Prostate gland (tissue), 2 donors: Measurements from ENCODE around the gene G6PC3. TPM values are rescaled to one million over a fixed set of nuclear protein-coding genes. Genes with fewer than 3 reads are reported as not detected.

ENCODE experiments used
- DNase-seq: peaks from one replicate; pipeline ENCODE4 v3.0.0-alpha.2; 2019; ENCODE audit warnings: low spot score
- H3K27ac ChIP-seq, 2 donors: fragments of 200-600 bp; sonication (generic); 2 replicates each; pipeline ENCODE4 v1.5.1; 2017 to 2019
- H3K27me3 ChIP-seq: fragments of 200-600 bp; sonication (generic); replicated peaks from 2 replicates; pipeline ENCODE4 v1.5.1; 2019; ENCODE audit not compliant: insufficient read depth
- H3K36me3 ChIP-seq, 2 donors: fragments of 200-600 bp; sonication (generic); 1 replicate in 1 of 2; 2 replicates in 1 of 2; pipeline versions ENCODE4 v1.5.1 to v1.8.1; 2017 to 2019
- H3K4me1 ChIP-seq: fragments of 200-600 bp; sonication (generic); replicated peaks from 2 replicates; pipeline ENCODE4 v1.5.1; 2019
- H3K4me3 ChIP-seq, 2 donors: fragments of 200-600 bp; sonication (generic); 2 replicates each; pipeline ENCODE4 v1.5.1; 2017 to 2019
- H3K9me3 ChIP-seq: fragments of 200-600 bp; sonication (generic); 2 replicates; pipeline ENCODE4 v1.5.1; 2017
- CTCF ChIP-seq, 4 experiments: fragments of 200-600 bp in 2 of 4; fragments of 450-650 bp in 2 of 4; sonication (generic) in 2 of 4; IDR thresholded peaks; 1 replicate in 3 of 4; 2 replicates in 1 of 4; pipeline ENCODE4 v1.5.1; 2016 to 2019; ENCODE audit warnings: antibody characterized with exemption in 4 of 4, mild to moderate bottlenecking in 2 of 4, moderate library complexity in 2 of 4
- POLR2A ChIP-seq: fragments of 450-650 bp; IDR thresholded peaks from one replicate; pipeline ENCODE4 v1.6.1; 2016; ENCODE audit warnings: antibody characterized with exemption, mild to moderate bottlenecking
- POLR2AphosphoS5 ChIP-seq: sonication (generic); formaldehyde crosslinking; IDR thresholded peaks from one replicate; pipeline ENCODE4 v1.6.1; 2017; ENCODE audit warnings: antibody characterized with exemption
- WGBS: methylation state at CpG from one replicate; pipeline ENCODE4 v1.1.5; 2018; 5-methylcytosine and 5-hydroxymethylcytosine counted together
- intact Hi-C: fragments of 100-400 bp; cut with DNase I; formaldehyde crosslinking; loops from one replicate; pipeline ENCODE4 v1.14.2; 2022
- total RNA-seq, 2 donors: library from RNA; depleted of rRNA; stranded (reverse); fragments of >200 nt; gene quantifications; one replicate each; pipeline ENCODE4 v1.1.0, GENCODE V29; 2016

The G6PC3 gene
- total RNA-seq, 2 donors from 2014 or later = 68.9 to 84.8 TPM

DNA sequence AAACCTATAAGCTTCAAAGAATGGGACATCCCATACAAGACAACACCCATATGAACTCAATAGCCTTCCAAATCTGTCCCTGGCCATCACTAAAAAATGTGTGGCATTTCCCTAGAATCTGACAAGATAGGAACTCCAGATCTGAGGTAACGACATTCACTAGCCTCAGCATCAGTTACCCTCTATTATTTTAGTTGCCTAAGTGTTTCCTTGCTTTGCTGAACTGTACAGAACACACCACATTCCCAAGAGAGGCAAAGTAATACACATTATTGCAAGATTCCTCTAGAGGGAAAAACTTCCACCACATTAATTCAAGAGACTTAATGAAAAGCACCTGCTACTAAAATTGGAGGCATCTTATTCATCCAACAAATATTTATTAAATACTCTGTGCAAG, 9.1 kb upstream of the G6PC3 start:
- Histone ChIP-seq H3K4me1 (no peaks in the 10 kb centered on the region), H3K36me3 (peaks cover 0 to 6% of the 10 kb centered on the region in 2 donors), H3K9me3 (no peaks in the 10 kb centered on the region), H3K4me3 (no peak overlapping the region), H3K27ac (no peak overlapping the region), H3K27me3 (no peaks in the 10 kb centered on the region)
- TF ChIP-seq POLR2A (no peak), POLR2AphosphoS5 (no peak), CTCF (IDR thresholded peaks at IDR 0.05) (no peak)
- no peak for DNase-seq
- intact Hi-C loops = no loop called here
- 55% methylated on average over 1 of the region's 1 CpG for WGBS

- H3K36me3 ChIP-seq = peaks cover 0 to 6% of the 10 kb centered on the region in 2 donors
- no peak overlapping the region for H3K27ac ChIP-seq
- H3K27me3 ChIP-seq = no peaks in the 10 kb centered on the region
- intact Hi-C loops = no loop called here
- whole genome bisulfite sequencing = 92% methylated on average over 15 of the region's 15 CpGs
- TF ChIP-seq POLR2AphosphoS5 (no peak), POLR2A (no peak), CTCF (IDR thresholded peaks at IDR 0.05) (no peak)
- H3K9me3 ChIP-seq = no peaks in the 10 kb centered on the region
- no peak for DNase-seq
- peaks cover 5% of the 10 kb centered on the region for H3K4me1 ChIP-seq
- H3K4me3 ChIP-seq = no peak overlapping the region
Measured at GRCh38 chr17:44062871-44063270, 7.7 kb upstream of the G6PC3 start.

GRCh38 chr17:44063704-44064639, 6.6 kb upstream of the G6PC3 start:
- 71% methylated on average over 10 of the region's 10 CpGs for WGBS

DNA sequence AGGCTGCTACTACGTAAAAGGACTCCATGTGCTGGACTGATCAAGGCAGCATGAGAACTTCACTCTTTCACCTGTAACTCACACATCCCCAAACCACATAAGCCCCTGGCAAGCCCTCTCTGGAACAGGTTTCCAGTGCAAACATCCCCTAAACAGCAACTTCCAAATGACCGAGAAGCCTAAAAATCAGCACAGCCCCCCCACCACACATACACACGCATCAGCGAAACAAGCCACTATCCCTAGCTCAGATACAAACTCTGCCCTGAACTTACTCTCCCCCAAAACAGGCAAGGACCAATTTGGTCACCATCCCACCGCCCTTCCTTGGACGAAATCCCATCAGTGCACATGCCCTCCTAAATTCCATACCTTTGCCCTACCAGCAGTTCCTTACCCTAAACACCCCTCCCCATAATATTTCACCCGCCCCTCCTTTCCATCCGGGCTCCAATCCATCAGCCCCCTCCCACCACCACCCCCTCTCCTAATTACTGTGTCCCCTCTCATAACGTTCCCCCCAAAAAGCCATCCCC, 4.8 kb upstream of the G6PC3 start:
- Histone ChIP-seq H3K9me3 (no peaks in the 10 kb centered on the region), H3K27me3 (no peaks in the 10 kb centered on the region), H3K4me3 (peak overlapping the region; percentile 66 to 74), H3K36me3 (no peaks in the 10 kb centered on the region), H3K4me1 (peaks cover 8% of the 10 kb centered on the region), H3K27ac (peak overlapping the region; percentile 93)
- no peak for DNase-seq
- intact Hi-C loops = no loop called here
- WGBS = 1% methylated on average over 9 of the region's 9 CpGs
- TF ChIP-seq CTCF (IDR thresholded peaks at IDR 0.05) (no peak), POLR2A (no peak), POLR2AphosphoS5 (no peak)

More at GRCh38 chr17:44063704-44064639, 6.6 kb upstream of the G6PC3 start:
- Histone ChIP-seq H3K9me3 (no peaks in the 10 kb centered on the region), H3K27me3 (no peaks in the 10 kb centered on the region), H3K4me3 (no peak overlapping the region), H3K27ac (no peak overlapping the region), H3K4me1 (peaks cover 5% of the 10 kb centered on the region), H3K36me3 (no peaks in the 10 kb centered on the region)
- no peak for TF ChIP-seq POLR2AphosphoS5
- TF ChIP-seq CTCF (IDR thresholded peaks at IDR 0.05) = no peak
- TF ChIP-seq POLR2A = no peak
- no peak for DNase-seq
- intact Hi-C loops = no loop called here
